H1 (cell line): ENCODE data around the gene TBRG4. TPM values are rescaled to one million over a fixed set of nuclear protein-coding genes. Genes with fewer than 3 reads are reported as not detected.

Experiments
- CTCF ChIA-PET: fragments of 300-600 bp; sonication (Branson Sonifier 250); formaldehyde crosslinking; loops from one replicate; lab custom pipeline; 2021; ENCODE audit not compliant: partially characterized antibody; lab: Charles Lee
- POLR2A ChIA-PET: fragments of 300-600 bp; sonication (Branson Sonifier 250); formaldehyde crosslinking; loops from one replicate; lab custom pipeline; 2021; ENCODE audit warnings: inconsistent platforms; ENCODE audit not compliant: partially characterized antibody; lab: Charles Lee
- DNase-seq, 2 experiments: peaks; one replicate each; pipeline versions ENCODE4 v3.0.0 to v3.0.0-alpha.2; 2010 to 2022; ENCODE audit warnings: low spot score in 2 of 2, low read depth in 1 of 2, mixed read lengths in 1 of 2
- FAIRE-seq: peaks from 2 replicates; lab custom pipeline; 2011; peaks lifted over from hg19 to GRCh38; lab: Jason Lieb, UNC
- H2AFZ ChIP-seq: 2 replicates; pipeline ENCODE4 v1.8.1; 2012; ENCODE audit warnings: low read length, inconsistent platforms
- H2AK5ac ChIP-seq: 2 replicates; pipeline ENCODE4 v1.6.1; 2013; ENCODE audit warnings: low read depth, low read length
- H2BK120ac ChIP-seq: replicated peaks from 2 replicates; pipeline ENCODE3; 2013; ENCODE audit warnings: low read depth, low read length, inconsistent platforms
- H2BK12ac ChIP-seq: 2 replicates; pipeline ENCODE4 v1.6.1; 2013; ENCODE audit warnings: low read depth, low read length
- H2BK15ac ChIP-seq: 2 replicates; pipeline ENCODE4 v1.6.1; 2013; ENCODE audit warnings: low read length
- H2BK20ac ChIP-seq: 2 replicates; pipeline ENCODE4 v1.6.1; 2013; ENCODE audit warnings: low read length
- H2BK5ac ChIP-seq: 2 replicates; pipeline ENCODE4 v1.6.1; 2013; ENCODE audit warnings: low read depth, low read length
- H3K14ac ChIP-seq: 2 replicates; pipeline ENCODE4 v1.6.1; 2013; ENCODE audit warnings: inconsistent platforms; ENCODE audit not compliant: insufficient read length
- H3K18ac ChIP-seq: 2 replicates; pipeline ENCODE4 v1.6.1; 2013; ENCODE audit warnings: low read length; ENCODE audit errors: extremely low read depth
- H3K23ac ChIP-seq: 2 replicates; pipeline ENCODE4 v1.6.1; 2013; ENCODE audit warnings: inconsistent platforms; ENCODE audit not compliant: insufficient read length
- H3K23me2 ChIP-seq: 2 replicates; pipeline ENCODE4 v1.6.1; 2013; ENCODE audit warnings: low read depth, low read length
- H3K27ac ChIP-seq: 2 replicates; pipeline ENCODE4 v1.6.1; 2011; ENCODE audit warnings: low read depth, low read length, inconsistent platforms
- H3K27me3 ChIP-seq, 4 experiments: replicated peaks in 1 of 4; 1 replicate in 1 of 4; 2 replicates in 3 of 4; pipeline versions ENCODE4 v1.6.1 to v1.8.1; 2011 to 2013; ENCODE audit warnings: low read length in 3 of 4, mild to moderate bottlenecking in 3 of 4, inconsistent platforms in 2 of 4, mixed read lengths in 2 of 4, moderate library complexity in 1 of 4; ENCODE audit not compliant: control insufficient read depth in 3 of 4, insufficient read depth in 3 of 4; ENCODE audit errors: extremely low read depth in 1 of 4
- H3K36me3 ChIP-seq, 4 experiments: 2 replicates each; pipeline versions ENCODE4 v1.6.1 to v1.8.1; 2011 to 2013; ENCODE audit warnings: mild to moderate bottlenecking in 4 of 4, low read length in 3 of 4, moderate library complexity in 2 of 4, control low read depth in 1 of 4, inconsistent platforms in 1 of 4; ENCODE audit not compliant: insufficient read depth in 4 of 4, control insufficient read depth in 2 of 4
- H3K4ac ChIP-seq: replicated peaks from 2 replicates; pipeline ENCODE3; 2013; ENCODE audit warnings: low read length, low read depth, mixed read lengths, inconsistent platforms; ENCODE audit not compliant: insufficient read length
- H3K4me1 ChIP-seq, 4 experiments: replicated peaks in 1 of 4; 1 replicate in 1 of 4; 2 replicates in 3 of 4; pipeline versions ENCODE4 v1.6.1 to v1.8.1; 2011 to 2013; ENCODE audit warnings: low read length in 3 of 4, inconsistent platforms in 2 of 4, mixed read lengths in 1 of 4; ENCODE audit not compliant: insufficient read depth in 4 of 4, control insufficient read depth in 3 of 4
- H3K4me2 ChIP-seq, 2 experiments: 2 replicates each; pipeline versions ENCODE4 v1.6.1 to v1.8.1; 2011 to 2013; ENCODE audit warnings: low read depth in 2 of 2, low read length in 2 of 2, control low read depth in 1 of 2, inconsistent platforms in 1 of 2, mild to moderate bottlenecking in 1 of 2; ENCODE audit not compliant: insufficient read depth in 1 of 2
- H3K4me3 ChIP-seq, 4 experiments: fragments of 200-600, 300-600 bp in 1 of 4; sonication (generic), shearing (Covaris generic), sonication (Bioruptor Twin) in 1 of 4; 2 replicates each; pipeline versions ENCODE4 v1.5.1 to v1.8.1; 2011 to 2016; ENCODE audit warnings: low read length in 4 of 4, low read depth in 3 of 4, control low read depth in 2 of 4, inconsistent platforms in 2 of 4, mild to moderate bottlenecking in 2 of 4, mixed read lengths in 1 of 4, moderate library complexity in 1 of 4; ENCODE audit not compliant: insufficient read depth in 2 of 4; ENCODE audit errors: extremely low read depth in 1 of 4
- H3K56ac ChIP-seq: replicated peaks from 2 replicates; pipeline ENCODE3; 2013; ENCODE audit warnings: low read depth, mild to moderate bottlenecking, mixed read lengths, low read length, inconsistent platforms; ENCODE audit not compliant: insufficient read length
- H3K79me1 ChIP-seq: 2 replicates; pipeline ENCODE4 v1.6.1; 2013; ENCODE audit warnings: low read depth, low read length, control low read depth
- H3K79me2 ChIP-seq, 2 experiments: 2 replicates each; pipeline versions ENCODE4 v1.6.1 to v1.8.1; 2012 to 2013; ENCODE audit warnings: low read length in 2 of 2, mild to moderate bottlenecking in 2 of 2, inconsistent platforms in 1 of 2; ENCODE audit not compliant: insufficient read depth in 2 of 2, control insufficient read depth in 1 of 2
- H3K9ac ChIP-seq, 4 experiments: replicated peaks in 1 of 4; 1 replicate in 1 of 4; 2 replicates in 3 of 4; pipeline versions ENCODE4 v1.6.1 to v1.8.1; 2011 to 2013; ENCODE audit warnings: low read depth in 3 of 4, low read length in 3 of 4, control low read depth in 2 of 4, mild to moderate bottlenecking in 2 of 4, moderate library complexity in 2 of 4, inconsistent platforms in 1 of 4; ENCODE audit errors: extremely low read depth in 1 of 4
- H3K9me3 ChIP-seq, 2 experiments: 2 replicates each; pipeline versions ENCODE4 v1.6.1 to v1.8.1; 2012 to 2013; ENCODE audit warnings: mild to moderate bottlenecking in 2 of 2, moderate library complexity in 2 of 2, control low read depth in 1 of 2, inconsistent platforms in 1 of 2, low read depth in 1 of 2, low read length in 1 of 2, mixed read lengths in 1 of 2; ENCODE audit not compliant: insufficient read depth in 2 of 2
- H4K20me1 ChIP-seq, 2 experiments: replicated peaks in 1 of 2; 2 replicates each; pipeline versions ENCODE3 to v1.8.1; 2011 to 2013; ENCODE audit warnings: inconsistent platforms in 2 of 2, low read length in 2 of 2, mild to moderate bottlenecking in 1 of 2; ENCODE audit not compliant: insufficient read depth in 2 of 2, control insufficient read depth in 1 of 2
- H4K5ac ChIP-seq: 2 replicates; pipeline ENCODE4 v1.6.1; 2013; ENCODE audit warnings: low read length, low read depth, mixed read lengths, inconsistent platforms; ENCODE audit not compliant: insufficient read length
- H4K8ac ChIP-seq: 2 replicates; pipeline ENCODE4 v1.8.0; 2013; ENCODE audit warnings: mild to moderate bottlenecking, moderate library complexity, low read length, inconsistent platforms; ENCODE audit not compliant: insufficient read depth; ENCODE audit errors: extremely low read depth
- H4K91ac ChIP-seq: replicated peaks from 2 replicates; pipeline ENCODE3; 2013; ENCODE audit warnings: low read length, mixed read lengths, inconsistent platforms; ENCODE audit not compliant: insufficient read length
- E2F6 ChIP-seq: IDR thresholded peaks from 2 replicates; pipeline ENCODE4 v1.6.1; 2012; ENCODE audit warnings: inconsistent platforms
- KDM4A ChIP-seq: IDR thresholded peaks from one replicate; pipeline ENCODE4 v1.7.1; 2012; ENCODE audit warnings: low read depth, mild to moderate bottlenecking, moderate library complexity, low read length, inconsistent platforms; ENCODE audit not compliant: severe bottlenecking
- RNF2 ChIP-seq: fragments of 200-900, 300-1000 bp; sonication (generic); IDR thresholded peaks from 2 replicates; pipeline ENCODE4 v1.7.1; 2016; ENCODE audit warnings: borderline replicate concordance, low read depth, mild to moderate bottlenecking, antibody characterized with exemption, low read length; ENCODE audit not compliant: poor library complexity, severe bottlenecking; ENCODE audit errors: missing control alignments
- WGBS, 2 experiments: shearing (Covaris generic) in 1 of 2; methylation state at CpG; one replicate each; pipeline versions ENCODE4 v1.1.6 to v1.1.7; 2013 to 2015; ENCODE audit warnings: low lambda C conversion rate in 2 of 2, mixed read lengths in 2 of 2, inconsistent platforms in 1 of 2, low coverage in 1 of 2, missing lambda C conversion rate in 1 of 2; ENCODE audit not compliant: insufficient replicate concordance in 2 of 2, insufficient coverage in 1 of 2, insufficient read length in 1 of 2; ENCODE audit errors: extremely low coverage in 1 of 2, missing lambda C conversion rate in 1 of 2; 5-methylcytosine and 5-hydroxymethylcytosine counted together
- polyA plus RNA-seq, 7 experiments: library from polyadenylated mRNA; depleted of rRNA in 3 of 7; stranded (reverse) in 5 of 7; unstranded in 2 of 7; fragments of >200 nt in 5 of 7; fragments of 200-250 nt in 2 of 7; gene quantifications; 1 replicate in 5 of 7; 2 replicates in 1 of 7; 4 replicates in 1 of 7; pipeline versions ENCODE4 v1.2.1 to v1.2.3, GENCODE V29; 2011 to 2013; ENCODE audit warnings: missing spikeins in 2 of 7, mixed read lengths in 2 of 7
- total RNA-seq: library from RNA; stranded (reverse); fragmentation: NEBNext Ultra II Directional; extraction: Animal tissue kit (Norgen Biotek cat#: 25700); gene quantifications from 2 replicates; pipeline ENCODE4 v1.2.1, GENCODE V29; 2021

Gene TBRG4
- total and polyA plus RNA-seq, 2 of the 8 experiments (the other 6 are each of a cell fraction or from before 2014, with no cell fraction given), result 110 to 137 TPM

GRCh38 chr7:45157653-45158401 is 46.3 kb upstream of the TBRG4 start, which contains the start of gene RAMP3:
RAMP3 (plus strand) TSS chr7:45157791; CDS start chr7:45157829, 38 bp downstream.
- Histone ChIP-seq H3K23me2 (peaks cover 6% of the 10 kb centered on the region), H3K79me2 (no peaks in the 10 kb centered on the region), H3K18ac (no peak within 1 kb of the TSS), H4K8ac (no peak within 1 kb of the TSS; the same call in 1 of the 2 replicates), H3K4ac (peak within 1 kb of the TSS; percentile 86), H2BK120ac (no peak within 1 kb of the TSS), H2BK12ac (peak within 1 kb of the TSS; percentile 19; the same call in 1 of the 2 replicates), H2AFZ (no peak within 1 kb of the TSS), H2BK20ac (no peak within 1 kb of the TSS), H4K91ac (peak within 1 kb of the TSS; percentile 51), H3K9ac (no peak within 1 kb of the TSS), H3K23ac (no peak within 1 kb of the TSS), H4K5ac (no peak within 1 kb of the TSS), H3K56ac (peak within 1 kb of the TSS; percentile 11), H3K27me3 (peaks cover 0 to 24% (median 16%) of the 10 kb centered on the region in 4 experiments; a peak in 5 of 7 replicates), H3K4me1 (peaks cover 0 to 5% (median 0%) of the 10 kb centered on the region in 4 experiments; a peak in 3 of 7 replicates), H3K4me2 (peak within 1 kb of the TSS; percentile 34 to 77), H3K4me3 (peak within 1 kb of the TSS; percentile 51 to 83 (median 53)), H2BK15ac (no peak within 1 kb of the TSS), H4K20me1 (peaks cover 0 to 7% of the 10 kb centered on the region in 2 experiments), H3K79me1 (no peaks in the 10 kb centered on the region), H3K27ac (no peak within 1 kb of the TSS), H3K36me3 (no peaks in the 10 kb centered on the region), H3K14ac (no peak within 1 kb of the TSS), H2AK5ac (peak within 1 kb of the TSS; percentile 76; the same call in 1 of the 2 replicates), H3K9me3 (no peaks in the 10 kb centered on the region), H2BK5ac (no peak within 1 kb of the TSS)
- 27% methylated on average over 33 of the region's 56 CpGs; no CpG with 5 or more reads in 1 of the 2 experiments for WGBS, 2 experiments
- TF ChIP-seq RNF2 (no peak), E2F6 (no peak), KDM4A (peak; percentile 95)
- POLR2A ChIA-PET, result interaction anchor here (1.0 to 1.2 kb wide), 2 partner anchors 46 to 103 kb away, joined by 3 to 4 read pairs; partner anchors contain the start of gene TBRG4
- CTCF ChIA-PET, result interaction anchor here (0.7 to 6.2 kb wide), 8 partner anchors 10 to 505 kb away, joined by 3 to 56 read pairs (median 3); no protein-coding TSS in a partner anchor
- DNase-seq (peak in 1 of 2 experiments; percentile 67), FAIRE-seq (no peak)
